HCT116 (cell line): ENCODE data around the gene PIM1.

Source experiments
- EGR1 ChIP-seq: IDR thresholded peaks from 2 replicates; pipeline ENCODE4 v1.6.1; 2012; ENCODE audit warnings: low read depth
- EZH2 ChIP-seq: fragments of 200-600 bp; sonication (generic); IDR thresholded peaks from 2 replicates; pipeline ENCODE4 v1.6.1; 2017; ENCODE audit warnings: antibody characterized with exemption, mixed run types
- POLR2A ChIP-seq: IDR thresholded peaks from 2 replicates; pipeline ENCODE4 v1.7.0; 2011; ENCODE audit warnings: borderline replicate concordance; ENCODE audit not compliant: insufficient read depth, insufficient read length; ENCODE audit errors: extremely low read depth
- POLR2AphosphoS5 ChIP-seq: IDR thresholded peaks from 2 replicates; pipeline ENCODE4 v1.6.1; 2011; ENCODE audit warnings: mild to moderate bottlenecking, low read depth, low read length, moderate library complexity
- RAD21 ChIP-seq: IDR thresholded peaks from 2 replicates; pipeline ENCODE4 v1.6.1; 2012; ENCODE audit warnings: low read depth, mild to moderate bottlenecking
- SRF ChIP-seq: IDR thresholded peaks from 2 replicates; pipeline ENCODE4 v1.6.1; 2012; ENCODE audit warnings: low read depth
- TCF7L2 ChIP-seq: IDR thresholded peaks from 2 replicates; pipeline ENCODE4 v1.7.0; 2011; ENCODE audit warnings: borderline replicate concordance, inconsistent platforms; ENCODE audit not compliant: insufficient read depth, insufficient read length; ENCODE audit errors: extremely low read depth
- YY1 ChIP-seq: IDR thresholded peaks from 2 replicates; pipeline ENCODE4 v1.6.1; 2011; ENCODE audit warnings: low read length, low read depth, moderate library complexity, mild to moderate bottlenecking; ENCODE audit not compliant: insufficient replicate concordance; ENCODE audit errors: extremely low read depth
- ZNF274 ChIP-seq: fragments of 200-500 bp; sonication (Bioruptor generic); IDR thresholded peaks from 2 replicates; pipeline ENCODE4 v1.6.1; 2014; ENCODE audit warnings: mild to moderate bottlenecking, low read depth, low read length, inconsistent platforms
- TF ChIP-seq, protein P1 (sequence below), 3 experiments: fragments of 200-600 bp in 1 of 3; sonication (generic) in 1 of 3; IDR thresholded peaks in 2 of 3; conservative IDR thresholded peaks in 1 of 3; 2 replicates each; pipeline ENCODE4 v1.5.1; 2012 to 2017; ENCODE audit warnings: low read depth in 2 of 3, low read length in 2 of 3, antibody characterized with exemption in 1 of 3, borderline replicate concordance in 1 of 3, control low read depth in 1 of 3, mild to moderate bottlenecking in 1 of 3, mixed read lengths in 1 of 3, mixed run types in 1 of 3, moderate library complexity in 1 of 3; ENCODE audit not compliant: insufficient read depth in 1 of 3
- TF ChIP-seq, protein P2 (sequence below): IDR thresholded peaks from 2 replicates; pipeline ENCODE4 v1.6.1; 2012; ENCODE audit warnings: low read depth
- TF ChIP-seq, protein P3 (sequence below): IDR thresholded peaks from 2 replicates; pipeline ENCODE4 v1.6.1; 2012
- TF ChIP-seq, protein P4 (sequence below): IDR thresholded peaks from 2 replicates; pipeline ENCODE4 v1.6.1; 2012

DNA sequence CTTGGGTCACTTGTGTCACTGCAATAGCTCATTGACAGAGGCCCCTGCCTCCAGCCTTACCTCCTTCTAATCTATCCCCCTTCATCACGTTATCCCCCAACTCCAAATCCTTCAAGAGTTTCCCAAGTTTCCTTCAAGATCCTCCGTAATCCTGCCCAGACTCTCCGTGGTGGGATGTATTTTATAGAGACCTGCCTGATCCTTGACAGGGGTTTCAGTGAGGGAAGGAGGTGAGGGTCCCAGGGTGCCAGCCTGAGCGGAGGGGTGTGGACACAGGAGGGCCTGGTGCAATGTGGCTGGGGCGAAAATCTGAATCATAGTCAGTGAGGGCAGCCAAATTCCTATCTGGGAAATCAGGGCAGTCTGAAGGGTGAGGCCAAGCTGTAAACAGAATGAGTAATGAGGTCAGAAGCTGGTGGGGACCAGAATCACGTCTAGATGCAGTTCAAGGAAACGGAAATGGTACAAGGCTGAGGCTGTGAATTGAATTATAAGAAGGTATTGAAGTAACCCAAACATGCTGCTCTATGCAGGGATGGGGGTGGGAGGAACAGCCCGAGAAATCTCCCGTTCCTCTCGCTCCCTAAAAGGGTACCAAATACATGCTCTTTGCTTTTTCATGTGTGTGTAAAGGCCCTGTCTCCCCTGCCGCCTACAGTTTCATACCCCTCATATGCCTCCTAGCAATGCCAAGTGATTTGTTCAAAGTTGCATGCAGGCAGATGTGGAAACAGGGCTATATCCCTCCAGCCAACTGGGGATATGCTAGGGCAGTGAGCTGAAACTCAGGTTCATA is 35.4 kb upstream of the PIM1 start:
- TF ChIP-seq, protein P1, sequence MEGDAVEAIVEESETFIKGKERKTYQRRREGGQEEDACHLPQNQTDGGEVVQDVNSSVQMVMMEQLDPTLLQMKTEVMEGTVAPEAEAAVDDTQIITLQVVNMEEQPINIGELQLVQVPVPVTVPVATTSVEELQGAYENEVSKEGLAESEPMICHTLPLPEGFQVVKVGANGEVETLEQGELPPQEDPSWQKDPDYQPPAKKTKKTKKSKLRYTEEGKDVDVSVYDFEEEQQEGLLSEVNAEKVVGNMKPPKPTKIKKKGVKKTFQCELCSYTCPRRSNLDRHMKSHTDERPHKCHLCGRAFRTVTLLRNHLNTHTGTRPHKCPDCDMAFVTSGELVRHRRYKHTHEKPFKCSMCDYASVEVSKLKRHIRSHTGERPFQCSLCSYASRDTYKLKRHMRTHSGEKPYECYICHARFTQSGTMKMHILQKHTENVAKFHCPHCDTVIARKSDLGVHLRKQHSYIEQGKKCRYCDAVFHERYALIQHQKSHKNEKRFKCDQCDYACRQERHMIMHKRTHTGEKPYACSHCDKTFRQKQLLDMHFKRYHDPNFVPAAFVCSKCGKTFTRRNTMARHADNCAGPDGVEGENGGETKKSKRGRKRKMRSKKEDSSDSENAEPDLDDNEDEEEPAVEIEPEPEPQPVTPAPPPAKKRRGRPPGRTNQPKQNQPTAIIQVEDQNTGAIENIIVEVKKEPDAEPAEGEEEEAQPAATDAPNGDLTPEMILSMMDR (IDR thresholded peaks at IDR 0.05 in 2 of 3, conservative IDR thresholded peaks at IDR 0.05 in 1 of 3; ENCODE audit: borderline replicate concordance in 1 of 3, insufficient read depth in 1 of 3, low read depth in 2 of 3, low read length in 2 of 3) = no peak
- TF ChIP-seq, protein P2, sequence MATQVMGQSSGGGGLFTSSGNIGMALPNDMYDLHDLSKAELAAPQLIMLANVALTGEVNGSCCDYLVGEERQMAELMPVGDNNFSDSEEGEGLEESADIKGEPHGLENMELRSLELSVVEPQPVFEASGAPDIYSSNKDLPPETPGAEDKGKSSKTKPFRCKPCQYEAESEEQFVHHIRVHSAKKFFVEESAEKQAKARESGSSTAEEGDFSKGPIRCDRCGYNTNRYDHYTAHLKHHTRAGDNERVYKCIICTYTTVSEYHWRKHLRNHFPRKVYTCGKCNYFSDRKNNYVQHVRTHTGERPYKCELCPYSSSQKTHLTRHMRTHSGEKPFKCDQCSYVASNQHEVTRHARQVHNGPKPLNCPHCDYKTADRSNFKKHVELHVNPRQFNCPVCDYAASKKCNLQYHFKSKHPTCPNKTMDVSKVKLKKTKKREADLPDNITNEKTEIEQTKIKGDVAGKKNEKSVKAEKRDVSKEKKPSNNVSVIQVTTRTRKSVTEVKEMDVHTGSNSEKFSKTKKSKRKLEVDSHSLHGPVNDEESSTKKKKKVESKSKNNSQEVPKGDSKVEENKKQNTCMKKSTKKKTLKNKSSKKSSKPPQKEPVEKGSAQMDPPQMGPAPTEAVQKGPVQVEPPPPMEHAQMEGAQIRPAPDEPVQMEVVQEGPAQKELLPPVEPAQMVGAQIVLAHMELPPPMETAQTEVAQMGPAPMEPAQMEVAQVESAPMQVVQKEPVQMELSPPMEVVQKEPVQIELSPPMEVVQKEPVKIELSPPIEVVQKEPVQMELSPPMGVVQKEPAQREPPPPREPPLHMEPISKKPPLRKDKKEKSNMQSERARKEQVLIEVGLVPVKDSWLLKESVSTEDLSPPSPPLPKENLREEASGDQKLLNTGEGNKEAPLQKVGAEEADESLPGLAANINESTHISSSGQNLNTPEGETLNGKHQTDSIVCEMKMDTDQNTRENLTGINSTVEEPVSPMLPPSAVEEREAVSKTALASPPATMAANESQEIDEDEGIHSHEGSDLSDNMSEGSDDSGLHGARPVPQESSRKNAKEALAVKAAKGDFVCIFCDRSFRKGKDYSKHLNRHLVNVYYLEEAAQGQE = no peak
- no peak for TF ChIP-seq TCF7L2
- no peak for TF ChIP-seq POLR2A
- TF ChIP-seq, protein P3, sequence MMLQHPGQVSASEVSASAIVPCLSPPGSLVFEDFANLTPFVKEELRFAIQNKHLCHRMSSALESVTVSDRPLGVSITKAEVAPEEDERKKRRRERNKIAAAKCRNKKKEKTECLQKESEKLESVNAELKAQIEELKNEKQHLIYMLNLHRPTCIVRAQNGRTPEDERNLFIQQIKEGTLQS = no peak
- TF ChIP-seq EZH2 = no peak
- TF ChIP-seq, protein P4, sequence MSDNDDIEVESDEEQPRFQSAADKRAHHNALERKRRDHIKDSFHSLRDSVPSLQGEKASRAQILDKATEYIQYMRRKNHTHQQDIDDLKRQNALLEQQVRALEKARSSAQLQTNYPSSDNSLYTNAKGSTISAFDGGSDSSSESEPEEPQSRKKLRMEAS = peak; percentile 79
- peak; percentile 45; the same call in 1 of the 2 replicates for TF ChIP-seq POLR2AphosphoS5
- peak; percentile 50 for TF ChIP-seq YY1
- TF ChIP-seq SRF = no peak
- no peak for TF ChIP-seq ZNF274
- TF ChIP-seq RAD21 = peak; percentile 15; the same call in 1 of the 2 replicates
- no peak for TF ChIP-seq EGR1
